DND-41 (cell line): Measurements from ENCODE around the gene CCSER2.
"Not testable (repeated sequence)": the region's sequence is repeated elsewhere in the genome, so short reads cannot be mapped to it uniquely, and the experiment has no call there.

Source experiments
- ATAC-seq: fragments of 200-7000 bp; cut with Tn5 transposase; 3 replicates; pipeline ENCODE4 v1.9.1; 2021; ENCODE audit warnings: low read depth; ENCODE audit not compliant: insufficient read depth
- DNase-seq: peaks from one replicate; pipeline ENCODE4 v3.0.0-alpha.2; 2020
- H2AFZ ChIP-seq: 2 replicates; pipeline ENCODE4 v1.6.0; 2012; ENCODE audit warnings: low read depth, low read length
- H3K27ac ChIP-seq: 2 replicates; pipeline ENCODE4 v1.5.1; 2012; ENCODE audit warnings: low read length, inconsistent platforms
- H3K27me3 ChIP-seq: fragments of 200-600 bp; sonication (generic); 2 replicates; pipeline ENCODE4 v1.6.0; 2012; ENCODE audit warnings: low read length, mild to moderate bottlenecking, inconsistent platforms; ENCODE audit not compliant: insufficient read depth, poor library complexity
- H3K36me3 ChIP-seq: 2 replicates; pipeline ENCODE4 v1.5.1; 2012; ENCODE audit warnings: low read length, inconsistent platforms; ENCODE audit not compliant: insufficient read depth
- H3K4me1 ChIP-seq: 2 replicates; pipeline ENCODE4 v1.5.1; 2012; ENCODE audit warnings: mild to moderate bottlenecking, low read length; ENCODE audit not compliant: insufficient read depth
- H3K4me2 ChIP-seq: 2 replicates; pipeline ENCODE4 v1.6.0; 2012; ENCODE audit warnings: mild to moderate bottlenecking, moderate library complexity, low read length, inconsistent platforms; ENCODE audit not compliant: insufficient read depth
- H3K4me3 ChIP-seq, 2 experiments: fragments of 200-600 bp in 1 of 2; shearing (Covaris generic) in 1 of 2; 2 replicates each; pipeline ENCODE4 v1.5.1; 2012 to 2016; ENCODE audit warnings: inconsistent platforms in 2 of 2, low read length in 2 of 2, mild to moderate bottlenecking in 2 of 2, low read depth in 1 of 2, moderate library complexity in 1 of 2
- H3K79me2 ChIP-seq: 2 replicates; pipeline ENCODE4 v1.6.0; 2012; ENCODE audit warnings: low read length, inconsistent platforms; ENCODE audit not compliant: insufficient read depth
- H3K9ac ChIP-seq: 2 replicates; pipeline ENCODE4 v1.6.0; 2012; ENCODE audit warnings: low read depth, mild to moderate bottlenecking, inconsistent platforms, low read length, moderate library complexity
- H3K9me3 ChIP-seq: 2 replicates; pipeline ENCODE4 v1.5.1; 2012; ENCODE audit warnings: low read length, moderate library complexity, mild to moderate bottlenecking, inconsistent platforms; ENCODE audit not compliant: insufficient read depth, severe bottlenecking
- H4K20me1 ChIP-seq: 2 replicates; pipeline ENCODE4 v1.6.0; 2012; ENCODE audit warnings: low read length; ENCODE audit not compliant: insufficient read depth
- EZH2 ChIP-seq: IDR thresholded peaks from 3 replicates; pipeline ENCODE4 v1.6.1; 2012; ENCODE audit warnings: borderline replicate concordance, low read depth, mild to moderate bottlenecking, moderate library complexity, low read length, inconsistent platforms; ENCODE audit not compliant: severe bottlenecking
- TF ChIP-seq, protein P1 (sequence below): IDR thresholded peaks from 2 replicates; pipeline ENCODE4 v1.5.1; 2012; ENCODE audit warnings: borderline replicate concordance, low read length, moderate library complexity, mild to moderate bottlenecking; ENCODE audit not compliant: poor library complexity, severe bottlenecking; ENCODE audit errors: extremely low read depth

CCSER2 gene

GRCh38 chr10:84493951-84494848 is 165.8 kb downstream of the CCSER2 start:
- no peak overlapping the region for H2AFZ ChIP-seq
- no peak overlapping the region for H3K4me3 ChIP-seq

DNA sequence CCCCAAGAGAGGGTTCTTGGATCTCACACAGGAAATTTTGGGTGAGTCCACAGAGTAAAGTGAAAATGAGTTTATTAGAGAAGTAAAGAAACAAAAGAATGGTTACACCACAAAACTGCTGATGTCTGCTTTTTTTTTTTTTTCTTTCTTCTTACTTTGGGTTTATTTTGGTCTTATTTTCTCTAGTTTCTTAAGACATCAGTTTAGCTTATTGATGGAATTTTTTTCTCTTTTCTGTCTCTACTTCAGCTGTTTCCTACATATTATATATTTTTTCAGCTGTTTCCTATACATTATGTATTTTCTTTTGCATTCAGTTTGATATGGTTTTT is 166.4 kb downstream of the CCSER2 start:
- Histone ChIP-seq H3K4me3 (no peak overlapping the region), H3K9me3 (no peaks in the 10 kb centered on the region), H3K4me2 (no peak overlapping the region), H2AFZ (no peak overlapping the region), H3K9ac (no peak overlapping the region), H4K20me1 (peaks cover 8% of the 10 kb centered on the region; the same call in 1 of the 2 replicates), H3K4me1 (no peaks in the 10 kb centered on the region), H3K79me2 (no peaks in the 10 kb centered on the region), H3K27me3 (no peaks in the 10 kb centered on the region), H3K27ac (no peak overlapping the region), H3K36me3 (peaks cover 4% of the 10 kb centered on the region; the same call in 1 of the 2 replicates)
- TF ChIP-seq EZH2 = no peak
- TF ChIP-seq, protein P1, sequence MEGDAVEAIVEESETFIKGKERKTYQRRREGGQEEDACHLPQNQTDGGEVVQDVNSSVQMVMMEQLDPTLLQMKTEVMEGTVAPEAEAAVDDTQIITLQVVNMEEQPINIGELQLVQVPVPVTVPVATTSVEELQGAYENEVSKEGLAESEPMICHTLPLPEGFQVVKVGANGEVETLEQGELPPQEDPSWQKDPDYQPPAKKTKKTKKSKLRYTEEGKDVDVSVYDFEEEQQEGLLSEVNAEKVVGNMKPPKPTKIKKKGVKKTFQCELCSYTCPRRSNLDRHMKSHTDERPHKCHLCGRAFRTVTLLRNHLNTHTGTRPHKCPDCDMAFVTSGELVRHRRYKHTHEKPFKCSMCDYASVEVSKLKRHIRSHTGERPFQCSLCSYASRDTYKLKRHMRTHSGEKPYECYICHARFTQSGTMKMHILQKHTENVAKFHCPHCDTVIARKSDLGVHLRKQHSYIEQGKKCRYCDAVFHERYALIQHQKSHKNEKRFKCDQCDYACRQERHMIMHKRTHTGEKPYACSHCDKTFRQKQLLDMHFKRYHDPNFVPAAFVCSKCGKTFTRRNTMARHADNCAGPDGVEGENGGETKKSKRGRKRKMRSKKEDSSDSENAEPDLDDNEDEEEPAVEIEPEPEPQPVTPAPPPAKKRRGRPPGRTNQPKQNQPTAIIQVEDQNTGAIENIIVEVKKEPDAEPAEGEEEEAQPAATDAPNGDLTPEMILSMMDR = no peak
- ATAC-seq (no peak), DNase-seq (no peak)

More at GRCh38 chr10:84493951-84494848, 165.8 kb downstream of the CCSER2 start:
- Histone ChIP-seq H3K36me3 (peaks cover 4% of the 10 kb centered on the region; the same call in 1 of the 2 replicates), H3K79me2 (no peaks in the 10 kb centered on the region), H3K27me3 (no peaks in the 10 kb centered on the region), H3K27ac (no peak overlapping the region), H3K9ac (no peak overlapping the region), H3K4me1 (no peaks in the 10 kb centered on the region), H4K20me1 (0 out of 2 replicates have a peak, but pooled peaks cover 6% of the 10 kb centered on the region), H3K4me2 (no peak overlapping the region), H3K9me3 (no peaks in the 10 kb centered on the region)
- ATAC-seq (no peak), DNase-seq (no peak)
- TF ChIP-seq, protein P1 = no peak
- no peak for TF ChIP-seq EZH2

DNA sequence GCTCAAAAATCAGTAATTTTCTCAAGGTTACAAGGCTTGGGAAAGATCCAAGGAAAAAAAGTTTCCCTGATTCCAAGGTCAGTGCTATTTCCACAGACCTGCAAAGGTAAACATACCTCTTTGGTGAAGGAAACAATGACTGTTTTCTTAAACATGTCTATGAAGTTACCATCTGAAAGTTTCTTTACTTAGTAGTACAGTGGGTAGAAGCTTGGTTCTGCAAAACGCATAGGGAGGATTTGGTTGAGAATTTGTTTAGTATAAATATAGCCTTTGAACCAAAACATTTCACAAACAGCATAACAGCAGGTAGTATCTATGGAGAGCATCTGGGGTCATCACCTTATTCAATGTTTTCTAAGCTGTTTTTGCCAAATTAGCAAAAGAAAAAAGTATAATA is 169.6 kb downstream of the CCSER2 start:
- Histone ChIP-seq H3K79me2 (no peaks in the 10 kb centered on the region), H3K36me3 (no peaks in the 10 kb centered on the region), H2AFZ (no peak overlapping the region), H3K4me3 (no peak overlapping the region), H3K27ac (no peak overlapping the region), H3K9ac (no peak overlapping the region), H3K4me1 (no peaks in the 10 kb centered on the region), H3K9me3 (no peaks in the 10 kb centered on the region), H3K27me3 (no peaks in the 10 kb centered on the region), H4K20me1 (peaks cover 9% of the 10 kb centered on the region; the same call in 1 of the 2 replicates), H3K4me2 (no peak overlapping the region)
- TF ChIP-seq, protein P1 = no peak
- no peak for TF ChIP-seq EZH2
- DNase-seq (no peak), ATAC-seq (no peak)

- H3K27ac ChIP-seq, H3K9ac ChIP-seq, H3K4me2 ChIP-seq, H3K79me2 ChIP-seq, H3K27me3 ChIP-seq, H2AFZ ChIP-seq, H3K4me3 ChIP-seq, H3K9me3 ChIP-seq, H3K36me3 ChIP-seq, DNase-seq, H4K20me1 ChIP-seq, ATAC-seq, H3K4me1 ChIP-seq: not testable (repeated sequence)
Measured at GRCh38 chr10:84499039-84499438, 170.7 kb downstream of the CCSER2 start.
